Glutamatergic neuron (in vitro differentiated cells): ENCODE data around the gene HS6ST2. TPM values are rescaled to one million over a fixed set of nuclear protein-coding genes. Genes with fewer than 3 reads are reported as not detected.
"Not testable (repeated sequence)": the region's sequence is repeated elsewhere in the genome, so short reads cannot be mapped to it uniquely, and the experiment has no call there.

ENCODE experiments used
- DNase-seq: peaks from one replicate; pipeline ENCODE4 v3.0.0; 2022
- H3K27ac Mint-ChIP-seq: one replicate; pipeline ENCODE4 v1.8.0; 2020; ENCODE audit warnings: mild to moderate bottlenecking, mixed read lengths, inconsistent platforms; ENCODE audit not compliant: unreplicated experiment
- H3K27me3 Mint-ChIP-seq: one replicate; pipeline ENCODE4 v1.8.0; 2020; ENCODE audit warnings: mild to moderate bottlenecking, moderate library complexity, mixed read lengths, inconsistent platforms; ENCODE audit not compliant: unreplicated experiment
- H3K36me3 Mint-ChIP-seq: one replicate; pipeline ENCODE4 v1.8.0; 2020; ENCODE audit warnings: mild to moderate bottlenecking, mixed read lengths, inconsistent platforms; ENCODE audit not compliant: unreplicated experiment
- H3K4me1 Mint-ChIP-seq: one replicate; pipeline ENCODE4 v1.8.0; 2020; ENCODE audit warnings: mild to moderate bottlenecking, low read depth, mixed read lengths, inconsistent platforms; ENCODE audit not compliant: unreplicated experiment
- H3K4me3 Mint-ChIP-seq: one replicate; pipeline ENCODE4 v1.8.0; 2020; ENCODE audit warnings: mild to moderate bottlenecking, mixed read lengths, inconsistent platforms; ENCODE audit not compliant: unreplicated experiment
- H3K9me3 Mint-ChIP-seq: one replicate; pipeline ENCODE4 v1.8.0; 2020; ENCODE audit warnings: mild to moderate bottlenecking, moderate library complexity, mixed read lengths, inconsistent platforms; ENCODE audit not compliant: unreplicated experiment
- CTCF ChIP-seq: fragments of 200-600 bp; sonication (generic); IDR thresholded peaks from one replicate; pipeline ENCODE4 v1.5.0; 2021; ENCODE audit not compliant: partially characterized antibody, unreplicated experiment
- total RNA-seq: library from RNA; stranded (reverse); fragmentation: NEBNext Ultra II Directional; extraction: Animal tissue kit (Norgen Biotek cat#: 25700); gene quantifications from one replicate; pipeline ENCODE4 v1.2.1, GENCODE V29; 2021; ENCODE audit not compliant: unreplicated experiment

Gene HS6ST2
- total RNA-seq, 1 donor from 2014 or later, result 2.9 TPM

GRCh38 chrX:132909643-132910042 lies 48.8 kb downstream of the HS6ST2 start:
- Mint-ChIP-seq H3K27ac (no peak overlapping the region), H3K4me1 (no peaks in the 10 kb centered on the region), H3K9me3 (no peaks in the 10 kb centered on the region), H3K36me3 (peaks cover 6% of the 10 kb centered on the region), H3K4me3 (no peak overlapping the region), H3K27me3 (peaks cover 1% of the 10 kb centered on the region)
- DNase-seq, result no peak
- TF ChIP-seq CTCF, result no peak

- Mint-ChIP-seq H3K27me3 (peaks cover 1% of the 10 kb centered on the region), H3K4me3 (no peak overlapping the region), H3K9me3 (no peaks in the 10 kb centered on the region), H3K27ac (no peak overlapping the region), H3K36me3 (peaks cover 6% of the 10 kb centered on the region), H3K4me1 (no peaks in the 10 kb centered on the region)
- no peak for TF ChIP-seq CTCF
- DNase-seq, result no peak
These were observed 49.5 kb downstream of the HS6ST2 start for GRCh38 chrX:132908891-132909290.

- Mint-ChIP-seq H3K27ac (no peak overlapping the region), H3K4me1 (no peaks in the 10 kb centered on the region), H3K9me3 (no peaks in the 10 kb centered on the region), H3K27me3 (peaks cover 2% of the 10 kb centered on the region), H3K36me3 (no peaks in the 10 kb centered on the region), H3K4me3 (no peak overlapping the region)
- DNase-seq, result no peak
- TF ChIP-seq CTCF, result no peak
These were observed 57.7 kb downstream of the HS6ST2 start for GRCh38 chrX:132900633-132901293.

- no peaks in the 10 kb centered on the region for H3K27me3 Mint-ChIP-seq
- peaks cover 4% of the 10 kb centered on the region for H3K36me3 Mint-ChIP-seq
- no peak for DNase-seq
- TF ChIP-seq CTCF, result no peak
- H3K9me3 Mint-ChIP-seq, result no peaks in the 10 kb centered on the region
- no peak overlapping the region for H3K27ac Mint-ChIP-seq
- H3K4me3 Mint-ChIP-seq, result no peak overlapping the region
- H3K4me1 Mint-ChIP-seq, result no peaks in the 10 kb centered on the region
These were observed 70.9 kb downstream of the HS6ST2 start for GRCh38 chrX:132887569-132887968.

GRCh38 chrX:132883358-132883915 lies 75.0 kb downstream of the HS6ST2 start:
- no peaks in the 10 kb centered on the region for H3K27me3 Mint-ChIP-seq
- no peak overlapping the region for H3K27ac Mint-ChIP-seq
- no peak for DNase-seq
- no peak overlapping the region for H3K4me3 Mint-ChIP-seq
- no peaks in the 10 kb centered on the region for H3K36me3 Mint-ChIP-seq
- no peaks in the 10 kb centered on the region for H3K4me1 Mint-ChIP-seq
- TF ChIP-seq CTCF, result no peak
- no peaks in the 10 kb centered on the region for H3K9me3 Mint-ChIP-seq

- not testable (repeated sequence) for DNase-seq, H3K4me3 Mint-ChIP-seq, H3K36me3 Mint-ChIP-seq, H3K4me1 Mint-ChIP-seq, H3K27me3 Mint-ChIP-seq, H3K27ac Mint-ChIP-seq, H3K9me3 Mint-ChIP-seq
These were observed 77.7 kb downstream of the HS6ST2 start for GRCh38 chrX:132880753-132881152.
